Measurements from ENCODE around the gene CHRNB4.

Gene CHRNB4

GRCh38 chr15:78676424-78677110 lies 35.6 kb upstream of the CHRNB4 start:
- no peaks in the 10 kb centered on the region for H3K27me3 ChIP-seq (ENCODE audit: control insufficient read depth, insufficient read depth, low read length)
- peaks cover 2% of the 10 kb centered on the region for H3K4me1 ChIP-seq (ENCODE audit: control insufficient read depth, insufficient read depth, low read length)
- H3K9ac ChIP-seq (ENCODE audit: low read length) = no peak overlapping the region
- no peaks in the 10 kb centered on the region for H3K36me3 ChIP-seq (ENCODE audit: control insufficient read depth, insufficient read depth, low read length)
- H3K4me3 ChIP-seq (ENCODE audit: low read length) = no peak overlapping the region
- H3K27ac ChIP-seq (ENCODE audit: low read depth, low read length) = no peak overlapping the region

GRCh38 chr15:78675617-78676360 lies 34.8 kb upstream of the CHRNB4 start:
- H3K27ac ChIP-seq (ENCODE audit: low read depth, low read length) = no peak overlapping the region
- H3K4me1 ChIP-seq (ENCODE audit: control insufficient read depth, insufficient read depth, low read length) = peaks cover 2% of the 10 kb centered on the region

GRCh38 chr15:78675206-78675605 lies 34.2 kb upstream of the CHRNB4 start:
- Histone ChIP-seq H3K36me3 (ENCODE audit: control insufficient read depth, insufficient read depth, low read length) (no peaks in the 10 kb centered on the region), H3K4me3 (ENCODE audit: low read length) (no peak overlapping the region), H3K27me3 (ENCODE audit: control insufficient read depth, insufficient read depth, low read length) (no peaks in the 10 kb centered on the region), H3K27ac (ENCODE audit: low read depth, low read length) (no peak overlapping the region), H3K9ac (ENCODE audit: low read length) (no peak overlapping the region), H3K4me1 (ENCODE audit: control insufficient read depth, insufficient read depth, low read length) (peaks cover 2% of the 10 kb centered on the region)

More at GRCh38 chr15:78675617-78676360, 34.8 kb upstream of the CHRNB4 start:
- no peaks in the 10 kb centered on the region for H3K27me3 ChIP-seq (ENCODE audit: control insufficient read depth, insufficient read depth, low read length)
- H3K36me3 ChIP-seq (ENCODE audit: control insufficient read depth, insufficient read depth, low read length) = no peaks in the 10 kb centered on the region
- no peak overlapping the region for H3K4me3 ChIP-seq (ENCODE audit: low read length)
- no peak overlapping the region for H3K9ac ChIP-seq (ENCODE audit: low read length)

GRCh38 chr15:78673917-78674444 lies 33.0 kb upstream of the CHRNB4 start:
- no peak overlapping the region for H3K4me3 ChIP-seq (ENCODE audit: low read length)
- no peak overlapping the region for H3K27ac ChIP-seq (ENCODE audit: low read depth, low read length)
- H3K9ac ChIP-seq (ENCODE audit: low read length) = no peak overlapping the region
- H3K4me1 ChIP-seq (ENCODE audit: control insufficient read depth, insufficient read depth, low read length) = peaks cover 2% of the 10 kb centered on the region
- no peaks in the 10 kb centered on the region for H3K36me3 ChIP-seq (ENCODE audit: control insufficient read depth, insufficient read depth, low read length)
- no peaks in the 10 kb centered on the region for H3K27me3 ChIP-seq (ENCODE audit: control insufficient read depth, insufficient read depth, low read length)

GRCh38 chr15:78673476-78673875 lies 32.5 kb upstream of the CHRNB4 start:
- no peak overlapping the region for H3K9ac ChIP-seq (ENCODE audit: low read length)
- no peaks in the 10 kb centered on the region for H3K27me3 ChIP-seq (ENCODE audit: control insufficient read depth, insufficient read depth, low read length)
- no peak overlapping the region for H3K4me3 ChIP-seq (ENCODE audit: low read length)
- no peak overlapping the region for H3K27ac ChIP-seq (ENCODE audit: low read depth, low read length)
- no peaks in the 10 kb centered on the region for H3K36me3 ChIP-seq (ENCODE audit: control insufficient read depth, insufficient read depth, low read length)
- peaks cover 2% of the 10 kb centered on the region for H3K4me1 ChIP-seq (ENCODE audit: control insufficient read depth, insufficient read depth, low read length)

- Histone ChIP-seq H3K9ac (ENCODE audit: low read length) (no peak overlapping the region), H3K27me3 (ENCODE audit: control insufficient read depth, insufficient read depth, low read length) (no peaks in the 10 kb centered on the region), H3K4me1 (ENCODE audit: control insufficient read depth, insufficient read depth, low read length) (peaks cover 2% of the 10 kb centered on the region), H3K36me3 (ENCODE audit: control insufficient read depth, insufficient read depth, low read length) (no peaks in the 10 kb centered on the region), H3K4me3 (ENCODE audit: low read length) (no peak overlapping the region), H3K27ac (ENCODE audit: low read depth, low read length) (no peak overlapping the region)
These were observed 31.4 kb upstream of the CHRNB4 start for GRCh38 chr15:78672285-78673014.

GRCh38 chr15:78671626-78672211 lies 30.7 kb upstream of the CHRNB4 start:
- Histone ChIP-seq H3K36me3 (ENCODE audit: control insufficient read depth, insufficient read depth, low read length) (no peaks in the 10 kb centered on the region), H3K4me1 (ENCODE audit: control insufficient read depth, insufficient read depth, low read length) (peaks cover 2% of the 10 kb centered on the region), H3K4me3 (ENCODE audit: low read length) (no peak overlapping the region), H3K27me3 (ENCODE audit: control insufficient read depth, insufficient read depth, low read length) (no peaks in the 10 kb centered on the region), H3K27ac (ENCODE audit: low read depth, low read length) (no peak overlapping the region), H3K9ac (ENCODE audit: low read length) (no peak overlapping the region)

- H3K4me3 ChIP-seq (ENCODE audit: low read length) = no peak overlapping the region
- H3K4me1 ChIP-seq (ENCODE audit: control insufficient read depth, insufficient read depth, low read length) = peaks cover 2% of the 10 kb centered on the region
- no peaks in the 10 kb centered on the region for H3K27me3 ChIP-seq (ENCODE audit: control insufficient read depth, insufficient read depth, low read length)
- H3K27ac ChIP-seq (ENCODE audit: low read depth, low read length) = no peak overlapping the region
- no peak overlapping the region for H3K9ac ChIP-seq (ENCODE audit: low read length)
- no peaks in the 10 kb centered on the region for H3K36me3 ChIP-seq (ENCODE audit: control insufficient read depth, insufficient read depth, low read length)
These were observed 28.0 kb upstream of the CHRNB4 start for GRCh38 chr15:78668987-78669386.

GRCh38 chr15:78667578-78668236 lies 26.7 kb upstream of the CHRNB4 start:
- no peaks in the 10 kb centered on the region for H3K27me3 ChIP-seq (ENCODE audit: control insufficient read depth, insufficient read depth, low read length)
- no peak overlapping the region for H3K27ac ChIP-seq (ENCODE audit: low read depth, low read length)
- no peak overlapping the region for H3K9ac ChIP-seq (ENCODE audit: low read length)
- no peak overlapping the region for H3K4me3 ChIP-seq (ENCODE audit: low read length)
- H3K4me1 ChIP-seq (ENCODE audit: control insufficient read depth, insufficient read depth, low read length) = no peaks in the 10 kb centered on the region
- no peaks in the 10 kb centered on the region for H3K36me3 ChIP-seq (ENCODE audit: control insufficient read depth, insufficient read depth, low read length)

GRCh38 chr15:78666010-78666409 lies 25.0 kb upstream of the CHRNB4 start:
- Histone ChIP-seq H3K27ac (ENCODE audit: low read depth, low read length) (no peak overlapping the region), H3K36me3 (ENCODE audit: control insufficient read depth, insufficient read depth, low read length) (no peaks in the 10 kb centered on the region), H3K27me3 (ENCODE audit: control insufficient read depth, insufficient read depth, low read length) (no peaks in the 10 kb centered on the region), H3K4me3 (ENCODE audit: low read length) (no peak overlapping the region), H3K9ac (ENCODE audit: low read length) (no peak overlapping the region), H3K4me1 (ENCODE audit: control insufficient read depth, insufficient read depth, low read length) (no peaks in the 10 kb centered on the region)

- H3K36me3 ChIP-seq (ENCODE audit: control insufficient read depth, insufficient read depth, low read length) = no peaks in the 10 kb centered on the region
- no peaks in the 10 kb centered on the region for H3K4me1 ChIP-seq (ENCODE audit: control insufficient read depth, insufficient read depth, low read length)
- no peak overlapping the region for H3K9ac ChIP-seq (ENCODE audit: low read length)
- H3K27ac ChIP-seq (ENCODE audit: low read depth, low read length) = no peak overlapping the region
- no peaks in the 10 kb centered on the region for H3K27me3 ChIP-seq (ENCODE audit: control insufficient read depth, insufficient read depth, low read length)
- H3K4me3 ChIP-seq (ENCODE audit: low read length) = no peak overlapping the region
These were observed 22.7 kb upstream of the CHRNB4 start for GRCh38 chr15:78663703-78664102.

- Histone ChIP-seq H3K27ac (ENCODE audit: low read depth, low read length) (no peak overlapping the region), H3K27me3 (ENCODE audit: control insufficient read depth, insufficient read depth, low read length) (no peaks in the 10 kb centered on the region), H3K36me3 (ENCODE audit: control insufficient read depth, insufficient read depth, low read length) (no peaks in the 10 kb centered on the region), H3K4me1 (ENCODE audit: control insufficient read depth, insufficient read depth, low read length) (no peaks in the 10 kb centered on the region), H3K9ac (ENCODE audit: low read length) (no peak overlapping the region), H3K4me3 (ENCODE audit: low read length) (no peak overlapping the region)
These were observed 21.0 kb upstream of the CHRNB4 start for GRCh38 chr15:78662028-78662427.

Measured in rectal smooth muscle tissue (tissue), 1 donor.